ENCODE measurements around the gene HACD1. TPM values are rescaled to one million over a fixed set of nuclear protein-coding genes. Genes with fewer than 3 reads are reported as not detected.
A peak's percentile ranks its signal among the peaks of the same experiment; 100 is the strongest.
"Not testable (repeated sequence)": the region's sequence is repeated elsewhere in the genome, so short reads cannot be mapped to it uniquely, and the experiment has no call there.

HACD1 gene
- total RNA-seq, 1 donor from 2014 or later = 77.4 TPM

- DNase-seq (ENCODE audit: low spot score) = peak; percentile 96
- peaks cover 6% of the 10 kb centered on the region for H3K9me3 Mint-ChIP-seq (ENCODE audit: low read depth)
- peak within 1 kb of the TSS; percentile 100 for H3K27ac Mint-ChIP-seq (ENCODE audit: unreplicated experiment)
- H3K36me3 Mint-ChIP-seq (ENCODE audit: low read depth) = peaks cover 2% of the 10 kb centered on the region
- peak within 1 kb of the TSS; percentile 97 for H3K4me3 Mint-ChIP-seq (ENCODE audit: unreplicated experiment)
- TF ChIP-seq CTCF (IDR thresholded peaks at IDR 0.05) = no peak
- H3K27me3 Mint-ChIP-seq (ENCODE audit: low read depth) = no peaks in the 10 kb centered on the region
- peaks cover 45% of the 10 kb centered on the region for H3K4me1 Mint-ChIP-seq (ENCODE audit: low read depth)
These were observed 26.7 kb upstream of the HACD1 start, which contains the start of gene STAM for GRCh38 chr10:17643755-17644484. Gene STAM, plus strand, starts transcription at chr10:17644151. Its CDS starts 189 bp downstream, at chr10:17644340.

- no peaks in the 10 kb centered on the region for H3K27me3 Mint-ChIP-seq (ENCODE audit: low read depth)
- H3K4me3 Mint-ChIP-seq (ENCODE audit: unreplicated experiment) = peak overlapping the region; percentile 97
- peaks cover 2% of the 10 kb centered on the region for H3K36me3 Mint-ChIP-seq (ENCODE audit: low read depth)
- no peak for TF ChIP-seq CTCF (IDR thresholded peaks at IDR 0.05)
- peaks cover 6% of the 10 kb centered on the region for H3K9me3 Mint-ChIP-seq (ENCODE audit: low read depth)
- no peak for DNase-seq (ENCODE audit: low spot score)
- H3K27ac Mint-ChIP-seq (ENCODE audit: unreplicated experiment) = peak overlapping the region; percentile 100
- H3K4me1 Mint-ChIP-seq (ENCODE audit: low read depth) = peaks cover 42% of the 10 kb centered on the region
These were observed 26.2 kb upstream of the HACD1 start for GRCh38 chr10:17643339-17643754.

GRCh38 chr10:17640331-17640816, 23.2 kb upstream of the HACD1 start:
- H3K4me3 Mint-ChIP-seq (ENCODE audit: unreplicated experiment) = no peak overlapping the region
- H3K27me3 Mint-ChIP-seq (ENCODE audit: low read depth) = peaks cover 2% of the 10 kb centered on the region
- peaks cover 2% of the 10 kb centered on the region for H3K36me3 Mint-ChIP-seq (ENCODE audit: low read depth)
- peaks cover 19% of the 10 kb centered on the region for H3K4me1 Mint-ChIP-seq (ENCODE audit: low read depth)
- peaks cover 6% of the 10 kb centered on the region for H3K9me3 Mint-ChIP-seq (ENCODE audit: low read depth)
- no peak overlapping the region for H3K27ac Mint-ChIP-seq (ENCODE audit: unreplicated experiment)
- no peak for TF ChIP-seq CTCF (IDR thresholded peaks at IDR 0.05)
- DNase-seq (ENCODE audit: low spot score) = no peak

GRCh38 chr10:17637869-17638268, 20.7 kb upstream of the HACD1 start:
- TF ChIP-seq CTCF (IDR thresholded peaks at IDR 0.05) = no peak
- peaks cover 2% of the 10 kb centered on the region for H3K27me3 Mint-ChIP-seq (ENCODE audit: low read depth)
- peaks cover 10% of the 10 kb centered on the region for H3K9me3 Mint-ChIP-seq (ENCODE audit: low read depth)
- no peak overlapping the region for H3K27ac Mint-ChIP-seq (ENCODE audit: unreplicated experiment)
- no peak for DNase-seq (ENCODE audit: low spot score)
- H3K4me3 Mint-ChIP-seq (ENCODE audit: unreplicated experiment) = no peak overlapping the region
- H3K36me3 Mint-ChIP-seq (ENCODE audit: low read depth) = peaks cover 5% of the 10 kb centered on the region
- peaks cover 3% of the 10 kb centered on the region for H3K4me1 Mint-ChIP-seq (ENCODE audit: low read depth)

- no peak for TF ChIP-seq CTCF (IDR thresholded peaks at IDR 0.05)
- Mint-ChIP-seq H3K4me3 (ENCODE audit: unreplicated experiment) (no peak overlapping the region), H3K36me3 (ENCODE audit: low read depth) (peaks cover 3% of the 10 kb centered on the region), H3K9me3 (ENCODE audit: low read depth) (peaks cover 4% of the 10 kb centered on the region), H3K27me3 (ENCODE audit: low read depth) (peaks cover 2% of the 10 kb centered on the region), H3K4me1 (ENCODE audit: low read depth) (no peaks in the 10 kb centered on the region), H3K27ac (ENCODE audit: unreplicated experiment) (no peak overlapping the region)
- DNase-seq (ENCODE audit: low spot score) = no peak
These were observed 16.2 kb upstream of the HACD1 start for GRCh38 chr10:17633353-17633752.

GRCh38 chr10:17632590-17632989, 15.4 kb upstream of the HACD1 start:
- not testable (repeated sequence) for H3K4me1 Mint-ChIP-seq (ENCODE audit: low read depth); DNase-seq (ENCODE audit: low spot score); H3K36me3 Mint-ChIP-seq (ENCODE audit: low read depth); H3K27me3 Mint-ChIP-seq (ENCODE audit: low read depth); H3K9me3 Mint-ChIP-seq (ENCODE audit: low read depth); H3K27ac Mint-ChIP-seq (ENCODE audit: unreplicated experiment); H3K4me3 Mint-ChIP-seq (ENCODE audit: unreplicated experiment)

Data from chondrocyte (in vitro differentiated cells).